Liver (tissue), 9 donors: Measurements from ENCODE around the gene KCTD16. TPM values are rescaled to one million over a fixed set of nuclear protein-coding genes. Genes with fewer than 3 reads are reported as not detected.

Experiments used
- DNase-seq: peaks from one replicate; pipeline ENCODE4 v3.0.0-alpha.2; 2017; ENCODE audit warnings: low spot score
- H3K27ac ChIP-seq, 2 donors: one replicate each; pipeline ENCODE4 v1.7.0; 2013; ENCODE audit warnings: inconsistent platforms in 2 of 2, low read length in 2 of 2, control low read depth in 1 of 2, low read depth in 1 of 2, mild to moderate bottlenecking in 1 of 2
- H3K27me3 ChIP-seq, 4 donors: one replicate each; pipeline versions ENCODE4 v1.6.1 to v1.7.0; 2013; ENCODE audit warnings: low read length in 3 of 4, inconsistent platforms in 1 of 4, mild to moderate bottlenecking in 1 of 4, moderate library complexity in 1 of 4; ENCODE audit not compliant: control insufficient read depth in 4 of 4, insufficient read depth in 4 of 4
- H3K36me3 ChIP-seq, 4 donors: one replicate each; pipeline versions ENCODE4 v1.6.1 to v1.7.0; 2013; ENCODE audit warnings: low read length in 3 of 4, mild to moderate bottlenecking in 3 of 4, low read depth in 1 of 4, moderate library complexity in 1 of 4; ENCODE audit not compliant: control insufficient read depth in 4 of 4, insufficient read depth in 3 of 4
- H3K4me1 ChIP-seq, 4 donors: one replicate each; pipeline versions ENCODE4 v1.6.1 to v1.7.0; 2013; ENCODE audit warnings: low read length in 3 of 4, mild to moderate bottlenecking in 3 of 4, moderate library complexity in 1 of 4; ENCODE audit not compliant: control insufficient read depth in 4 of 4, insufficient read depth in 4 of 4
- H3K4me3 ChIP-seq, 3 donors: one replicate each; pipeline versions ENCODE4 v1.6.1 to v1.7.0; 2013; ENCODE audit warnings: low read length in 3 of 3, control low read depth in 1 of 3, low read depth in 1 of 3, mild to moderate bottlenecking in 1 of 3
- H3K9ac ChIP-seq, 2 donors: one replicate each; pipeline ENCODE4 v1.7.0; 2013; ENCODE audit warnings: low read length in 2 of 2, mild to moderate bottlenecking in 2 of 2, moderate library complexity in 2 of 2, control low read depth in 1 of 2, low read depth in 1 of 2
- H3K9me3 ChIP-seq, 4 donors: one replicate each; pipeline versions ENCODE4 v1.6.1 to v1.7.0; 2013; ENCODE audit warnings: low read length in 3 of 4; ENCODE audit not compliant: control insufficient read depth in 4 of 4
- ATF3 ChIP-seq: IDR thresholded peaks from 2 replicates; pipeline ENCODE4 v1.6.1; 2016; ENCODE audit warnings: antibody characterized with exemption
- EGR1 ChIP-seq, 2 donors: IDR thresholded peaks; 2 replicates each; pipeline ENCODE4 v1.6.1; 2016 to 2018; ENCODE audit warnings: antibody characterized with exemption in 2 of 2, low read depth in 2 of 2
- FOXA1 ChIP-seq: IDR thresholded peaks from 2 replicates; pipeline ENCODE4 v1.6.1; 2016; ENCODE audit warnings: antibody characterized with exemption
- FOXA2 ChIP-seq: IDR thresholded peaks from 2 replicates; pipeline ENCODE4 v1.6.1; 2016; ENCODE audit warnings: antibody characterized with exemption
- GABPA ChIP-seq, 2 donors: IDR thresholded peaks in 1 of 2; conservative IDR thresholded peaks in 1 of 2; 2 replicates each; pipeline ENCODE4 v1.6.1; 2016; ENCODE audit warnings: antibody characterized with exemption in 2 of 2, mild to moderate bottlenecking in 1 of 2, moderate library complexity in 1 of 2
- HNF4A ChIP-seq, 2 donors: conservative IDR thresholded peaks; 2 replicates each; pipeline ENCODE4 v1.6.1; 2016; ENCODE audit warnings: antibody characterized with exemption in 2 of 2, mild to moderate bottlenecking in 2 of 2
- HNF4G ChIP-seq: IDR thresholded peaks from 2 replicates; pipeline ENCODE4 v1.6.1; 2016; ENCODE audit warnings: antibody characterized with exemption
- JUND ChIP-seq, 2 donors: IDR thresholded peaks; 2 replicates each; pipeline ENCODE4 v1.6.1; 2016; ENCODE audit warnings: antibody characterized with exemption in 2 of 2
- NR2F2 ChIP-seq: IDR thresholded peaks from 2 replicates; pipeline ENCODE4 v1.6.1; 2016; ENCODE audit warnings: antibody characterized with exemption
- RAD21 ChIP-seq, 2 donors: IDR thresholded peaks; 2 replicates each; pipeline ENCODE4 v1.6.1; 2016; ENCODE audit warnings: antibody characterized with exemption in 2 of 2, mild to moderate bottlenecking in 2 of 2
- REST ChIP-seq: IDR thresholded peaks from 2 replicates; pipeline ENCODE4 v1.6.1; 2016; ENCODE audit warnings: antibody characterized with exemption, mild to moderate bottlenecking
- RXRA ChIP-seq, 2 donors: IDR thresholded peaks; 2 replicates each; pipeline ENCODE4 v1.6.1; 2017 to 2018; ENCODE audit warnings: antibody characterized with exemption in 2 of 2, mild to moderate bottlenecking in 1 of 2
- SP1 ChIP-seq: IDR thresholded peaks from 2 replicates; pipeline ENCODE4 v1.6.1; 2018; ENCODE audit warnings: antibody characterized with exemption, mild to moderate bottlenecking
- TAF1 ChIP-seq: conservative IDR thresholded peaks from 2 replicates; pipeline ENCODE4 v1.6.1; 2016; ENCODE audit warnings: antibody characterized with exemption, mild to moderate bottlenecking
- YY1 ChIP-seq: IDR thresholded peaks from 2 replicates; pipeline ENCODE4 v1.6.1; 2016; ENCODE audit warnings: antibody characterized with exemption, mild to moderate bottlenecking
- WGBS: extraction: QIAGEN DNeasy Blood & Tissue Kit; methylation state at CpG from one replicate; pipeline ENCODE4 v1.1.7; 2013; 5-methylcytosine and 5-hydroxymethylcytosine counted together
- polyA plus RNA-seq, 2 donors: library from polyadenylated mRNA; stranded (reverse) in 1 of 2; unstranded in 1 of 2; fragments of 200-250 nt in 1 of 2; fragments of >200 nt in 1 of 2; fragmentation: Nextera tagmentation in 1 of 2; extraction: Ambion mirVana in 1 of 2; gene quantifications; one replicate each; pipeline versions ENCODE4 v1.2.1 to v1.2.3, GENCODE V29; 2013 to 2015
- total RNA-seq, 2 donors: library from RNA; depleted of rRNA; stranded (reverse); fragments of >200 nt; gene quantifications; one replicate each; pipeline ENCODE4 v1.2.3, GENCODE V29; 2014
- TF ChIP-seq, protein P1 (sequence below): IDR thresholded peaks from 2 replicates; pipeline ENCODE4 v1.6.1; 2016; ENCODE audit warnings: antibody characterized with exemption
- TF ChIP-seq, protein P2 (sequence below): IDR thresholded peaks from 2 replicates; pipeline ENCODE4 v1.6.1; 2016; ENCODE audit warnings: antibody characterized with exemption
- TF ChIP-seq, protein P3 (sequence below): fragments of 150-350 bp; IDR thresholded peaks from 2 replicates; pipeline ENCODE4 v1.5.1; 2017; ENCODE audit warnings: improper control_type of control experiment, low read depth, low read length; ENCODE audit not compliant: missing input control
- donor health status: healthy.
- donor health status: healthy.
- donor health status: healthy.
- donor health status: healthy.
- donor health status: healthy.

Gene KCTD16
- total and polyA plus RNA-seq, 4 donors = under 0.01 to 0.05 (median 0.01) TPM; not detected in 1

DNA sequence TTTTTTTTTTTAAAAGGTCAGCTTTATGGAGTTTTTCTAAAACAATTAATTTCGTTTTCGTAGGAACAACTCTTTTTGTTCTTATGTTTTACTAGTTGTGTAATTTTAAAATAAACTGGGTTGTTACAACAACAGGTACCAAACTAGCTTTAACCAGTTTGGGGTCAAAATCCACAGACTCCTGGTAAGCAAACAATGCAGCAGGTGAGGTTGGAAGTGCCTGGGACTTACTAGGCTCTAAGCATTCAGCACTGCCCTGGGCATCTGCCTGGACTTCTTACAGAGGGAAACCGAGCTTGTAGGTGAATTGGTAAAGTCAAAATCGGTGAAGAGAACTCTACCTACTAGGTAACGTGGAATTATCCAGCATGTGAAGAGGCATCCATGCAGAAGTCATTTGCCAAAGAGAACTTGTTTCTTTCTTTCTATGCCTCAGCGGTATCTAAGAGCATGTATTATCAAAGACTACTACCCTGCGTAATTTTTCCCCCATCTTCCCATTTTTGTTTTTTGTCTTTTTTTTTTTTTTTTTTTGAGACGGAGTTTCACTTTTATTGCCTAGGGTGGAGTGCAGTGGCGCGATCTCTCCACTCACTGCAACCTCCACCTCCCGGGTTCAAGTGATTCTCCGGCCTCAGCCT lies 145.4 kb downstream of the KCTD16 start:
- peak overlapping the region in 1 of 2 donors; percentile 5 for H3K27ac ChIP-seq
- H3K4me3 ChIP-seq = no peak overlapping the region
- H3K4me1 ChIP-seq = peaks cover 0 to 8% (median 3%) of the 10 kb centered on the region in 4 donors
- 71% methylated on average over 12 of the region's 12 CpGs for WGBS
- H3K9ac ChIP-seq = no peak overlapping the region
- DNase-seq = no peak
- H3K9me3 ChIP-seq = no peaks in the 10 kb centered on the region
- H3K27me3 ChIP-seq = no peaks in the 10 kb centered on the region
- no peaks in the 10 kb centered on the region for H3K36me3 ChIP-seq
- TF ChIP-seq ATF3 (no peak), YY1 (peak; percentile 48), GABPA (IDR thresholded peaks at IDR 0.05 in 1 of 2, conservative IDR thresholded peaks at IDR 0.05 in 1 of 2) (no peak), REST (peak; percentile 53), TAF1 (no peak), FOXA2 (peak; percentile 68), HNF4G (peak; percentile 40), EGR1 (IDR thresholded peaks at IDR 0.05; ENCODE audit: low read depth in 2 of 2) (peak in 1 of 2 donors; percentile 11), FOXA1 (peak; percentile 48), RXRA (IDR thresholded peaks at IDR 0.05) (peak; percentile 8 to 63), RAD21 (IDR thresholded peaks at IDR 0.05) (peak; percentile 34), HNF4A (conservative IDR thresholded peaks at IDR 0.05) (peak; percentile 81 to 89), NR2F2 (no peak), JUND (IDR thresholded peaks at IDR 0.05) (peak in 1 of 2 donors; percentile 70), SP1 (peak; percentile 68)
- TF ChIP-seq, protein P1, sequence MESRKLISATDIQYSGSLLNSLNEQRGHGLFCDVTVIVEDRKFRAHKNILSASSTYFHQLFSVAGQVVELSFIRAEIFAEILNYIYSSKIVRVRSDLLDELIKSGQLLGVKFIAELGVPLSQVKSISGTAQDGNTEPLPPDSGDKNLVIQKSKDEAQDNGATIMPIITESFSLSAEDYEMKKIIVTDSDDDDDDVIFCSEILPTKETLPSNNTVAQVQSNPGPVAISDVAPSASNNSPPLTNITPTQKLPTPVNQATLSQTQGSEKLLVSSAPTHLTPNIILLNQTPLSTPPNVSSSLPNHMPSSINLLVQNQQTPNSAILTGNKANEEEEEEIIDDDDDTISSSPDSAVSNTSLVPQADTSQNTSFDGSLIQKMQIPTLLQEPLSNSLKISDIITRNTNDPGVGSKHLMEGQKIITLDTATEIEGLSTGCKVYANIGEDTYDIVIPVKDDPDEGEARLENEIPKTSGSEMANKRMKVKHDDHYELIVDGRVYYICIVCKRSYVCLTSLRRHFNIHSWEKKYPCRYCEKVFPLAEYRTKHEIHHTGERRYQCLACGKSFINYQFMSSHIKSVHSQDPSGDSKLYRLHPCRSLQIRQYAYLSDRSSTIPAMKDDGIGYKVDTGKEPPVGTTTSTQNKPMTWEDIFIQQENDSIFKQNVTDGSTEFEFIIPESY = no peak
- TF ChIP-seq, protein P2, sequence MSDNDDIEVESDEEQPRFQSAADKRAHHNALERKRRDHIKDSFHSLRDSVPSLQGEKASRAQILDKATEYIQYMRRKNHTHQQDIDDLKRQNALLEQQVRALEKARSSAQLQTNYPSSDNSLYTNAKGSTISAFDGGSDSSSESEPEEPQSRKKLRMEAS = peak; percentile 52
- TF ChIP-seq, protein P3, sequence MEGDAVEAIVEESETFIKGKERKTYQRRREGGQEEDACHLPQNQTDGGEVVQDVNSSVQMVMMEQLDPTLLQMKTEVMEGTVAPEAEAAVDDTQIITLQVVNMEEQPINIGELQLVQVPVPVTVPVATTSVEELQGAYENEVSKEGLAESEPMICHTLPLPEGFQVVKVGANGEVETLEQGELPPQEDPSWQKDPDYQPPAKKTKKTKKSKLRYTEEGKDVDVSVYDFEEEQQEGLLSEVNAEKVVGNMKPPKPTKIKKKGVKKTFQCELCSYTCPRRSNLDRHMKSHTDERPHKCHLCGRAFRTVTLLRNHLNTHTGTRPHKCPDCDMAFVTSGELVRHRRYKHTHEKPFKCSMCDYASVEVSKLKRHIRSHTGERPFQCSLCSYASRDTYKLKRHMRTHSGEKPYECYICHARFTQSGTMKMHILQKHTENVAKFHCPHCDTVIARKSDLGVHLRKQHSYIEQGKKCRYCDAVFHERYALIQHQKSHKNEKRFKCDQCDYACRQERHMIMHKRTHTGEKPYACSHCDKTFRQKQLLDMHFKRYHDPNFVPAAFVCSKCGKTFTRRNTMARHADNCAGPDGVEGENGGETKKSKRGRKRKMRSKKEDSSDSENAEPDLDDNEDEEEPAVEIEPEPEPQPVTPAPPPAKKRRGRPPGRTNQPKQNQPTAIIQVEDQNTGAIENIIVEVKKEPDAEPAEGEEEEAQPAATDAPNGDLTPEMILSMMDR = no peak
